IPS-18a (cell line): ENCODE data around the gene AVEN.
"Not testable (repeated sequence)": the region's sequence is repeated elsewhere in the genome, so short reads cannot be mapped to it uniquely, and the experiment has no call there.

Source experiments
- H3K27ac ChIP-seq: one replicate; pipeline ENCODE4 v1.5.1; 2013; ENCODE audit warnings: low read length
- H3K27me3 ChIP-seq: one replicate; pipeline ENCODE4 v1.6.1; 2013; ENCODE audit warnings: mild to moderate bottlenecking, low read length; ENCODE audit not compliant: control insufficient read depth, insufficient read depth
- H3K36me3 ChIP-seq: one replicate; pipeline ENCODE4 v1.6.1; 2013; ENCODE audit warnings: low read depth, low read length; ENCODE audit not compliant: control insufficient read depth
- H3K4me1 ChIP-seq: one replicate; pipeline ENCODE4 v1.6.1; 2013; ENCODE audit warnings: low read depth, low read length; ENCODE audit not compliant: control insufficient read depth
- H3K4me3 ChIP-seq: one replicate; pipeline ENCODE4 v1.5.1; 2013; ENCODE audit warnings: low read length
- H3K9ac ChIP-seq: one replicate; pipeline ENCODE4 v1.6.1; 2013; ENCODE audit warnings: mild to moderate bottlenecking, low read length, moderate library complexity
- H3K9me3 ChIP-seq: one replicate; pipeline ENCODE4 v1.6.1; 2013; ENCODE audit warnings: low read depth, low read length; ENCODE audit not compliant: control insufficient read depth

The AVEN gene

GRCh38 chr15:34011481-34011880 is 27.5 kb downstream of the AVEN start:
- no peak overlapping the region for H3K4me3 ChIP-seq
- no peaks in the 10 kb centered on the region for H3K27me3 ChIP-seq
- peaks cover 3% of the 10 kb centered on the region for H3K4me1 ChIP-seq
- no peak overlapping the region for H3K9ac ChIP-seq
- no peaks in the 10 kb centered on the region for H3K9me3 ChIP-seq
- no peak overlapping the region for H3K27ac ChIP-seq
- H3K36me3 ChIP-seq = no peaks in the 10 kb centered on the region

DNA sequence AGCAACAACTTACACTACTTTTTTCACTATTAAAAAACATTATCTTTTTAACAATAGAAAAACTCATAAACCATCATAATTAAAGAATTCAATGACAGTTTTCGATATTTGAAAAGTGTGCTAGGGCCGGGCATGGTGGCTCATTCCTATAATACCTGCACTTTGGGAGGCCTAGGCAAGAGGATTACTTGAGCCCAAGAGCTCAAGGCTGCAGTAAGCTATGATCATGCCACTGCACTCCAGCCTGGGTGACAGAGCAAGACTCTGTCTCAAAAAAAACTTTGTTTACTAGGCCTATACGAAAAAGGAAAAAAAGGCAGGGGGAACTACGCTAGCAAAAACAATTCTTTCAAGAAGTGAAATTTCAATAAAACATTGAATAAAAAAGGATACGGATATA is 28.1 kb downstream of the AVEN start:
- Histone ChIP-seq H3K36me3 (no peaks in the 10 kb centered on the region), H3K4me3 (no peak overlapping the region), H3K9ac (no peak overlapping the region), H3K27ac (no peak overlapping the region), H3K27me3 (no peaks in the 10 kb centered on the region), H3K9me3 (no peaks in the 10 kb centered on the region), H3K4me1 (no peaks in the 10 kb centered on the region)

GRCh38 chr15:34009656-34010055 is 29.3 kb downstream of the AVEN start:
- Histone ChIP-seq H3K4me1 (no peaks in the 10 kb centered on the region), H3K36me3 (no peaks in the 10 kb centered on the region), H3K9me3 (no peaks in the 10 kb centered on the region), H3K27ac (no peak overlapping the region), H3K27me3 (no peaks in the 10 kb centered on the region), H3K9ac (no peak overlapping the region), H3K4me3 (no peak overlapping the region)

GRCh38 chr15:34006381-34006780 is 32.6 kb downstream of the AVEN start:
- H3K9me3 ChIP-seq = no peaks in the 10 kb centered on the region
- no peak overlapping the region for H3K27ac ChIP-seq
- H3K4me3 ChIP-seq = no peak overlapping the region
- H3K4me1 ChIP-seq = no peaks in the 10 kb centered on the region
- H3K9ac ChIP-seq = no peak overlapping the region
- H3K27me3 ChIP-seq = no peaks in the 10 kb centered on the region
- no peaks in the 10 kb centered on the region for H3K36me3 ChIP-seq

- no peak overlapping the region for H3K27ac ChIP-seq
- H3K27me3 ChIP-seq = no peaks in the 10 kb centered on the region
- H3K36me3 ChIP-seq = no peaks in the 10 kb centered on the region
- H3K4me1 ChIP-seq = no peaks in the 10 kb centered on the region
- no peaks in the 10 kb centered on the region for H3K9me3 ChIP-seq
- H3K9ac ChIP-seq = no peak overlapping the region
- no peak overlapping the region for H3K4me3 ChIP-seq
These were observed 37.5 kb downstream of the AVEN start for GRCh38 chr15:34001536-34001935.

GRCh38 chr15:33995666-33996065 is 43.3 kb downstream of the AVEN start:
- not testable (repeated sequence) for H3K9me3 ChIP-seq, H3K36me3 ChIP-seq, H3K9ac ChIP-seq, H3K27ac ChIP-seq, H3K4me3 ChIP-seq, H3K4me1 ChIP-seq, H3K27me3 ChIP-seq

- Histone ChIP-seq H3K27ac (no peak overlapping the region), H3K9ac (no peak overlapping the region)
These were observed 44.9 kb downstream of the AVEN start for GRCh38 chr15:33994005-33994615.

DNA sequence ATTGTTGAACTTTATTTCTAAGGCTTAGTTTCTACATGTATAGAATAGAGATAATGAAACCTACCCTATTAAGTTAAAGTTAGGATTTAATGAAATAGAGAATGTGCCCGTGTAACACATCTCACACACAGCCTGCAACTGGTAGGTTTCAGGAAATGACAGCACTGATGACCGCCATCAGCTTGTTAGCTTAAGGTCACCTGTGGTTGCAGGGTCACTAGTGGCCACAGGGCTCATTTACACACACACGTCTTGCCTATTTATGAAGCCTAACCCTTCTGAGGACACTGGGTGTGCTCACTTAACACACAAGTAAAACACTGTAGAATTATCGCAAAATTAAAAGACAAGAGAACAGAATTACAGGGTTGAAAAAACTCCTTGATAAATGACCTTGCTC is 50.6 kb downstream of the AVEN start:
- Histone ChIP-seq H3K9me3 (no peaks in the 10 kb centered on the region), H3K9ac (no peak overlapping the region), H3K27ac (no peak overlapping the region), H3K27me3 (no peaks in the 10 kb centered on the region), H3K4me3 (no peak overlapping the region), H3K36me3 (no peaks in the 10 kb centered on the region), H3K4me1 (peaks cover 7% of the 10 kb centered on the region)

More at GRCh38 chr15:33994005-33994615, 44.9 kb downstream of the AVEN start:
- H3K36me3 ChIP-seq = no peaks in the 10 kb centered on the region
- no peaks in the 10 kb centered on the region for H3K27me3 ChIP-seq
- peaks cover 4% of the 10 kb centered on the region for H3K9me3 ChIP-seq
- no peak overlapping the region for H3K4me3 ChIP-seq
- H3K4me1 ChIP-seq = no peaks in the 10 kb centered on the region

GRCh38 chr15:33987444-33987843 is 51.6 kb downstream of the AVEN start:
- Histone ChIP-seq H3K27ac (no peak overlapping the region), H3K9ac (no peak overlapping the region), H3K36me3 (no peaks in the 10 kb centered on the region), H3K4me1 (peaks cover 7% of the 10 kb centered on the region), H3K27me3 (no peaks in the 10 kb centered on the region), H3K9me3 (no peaks in the 10 kb centered on the region), H3K4me3 (no peak overlapping the region)

GRCh38 chr15:33985751-33986150 is 53.3 kb downstream of the AVEN start:
- Histone ChIP-seq H3K4me3 (no peak overlapping the region), H3K9ac (no peak overlapping the region), H3K27me3 (no peaks in the 10 kb centered on the region), H3K4me1 (peaks cover 7% of the 10 kb centered on the region), H3K36me3 (no peaks in the 10 kb centered on the region), H3K27ac (no peak overlapping the region), H3K9me3 (no peaks in the 10 kb centered on the region)

DNA sequence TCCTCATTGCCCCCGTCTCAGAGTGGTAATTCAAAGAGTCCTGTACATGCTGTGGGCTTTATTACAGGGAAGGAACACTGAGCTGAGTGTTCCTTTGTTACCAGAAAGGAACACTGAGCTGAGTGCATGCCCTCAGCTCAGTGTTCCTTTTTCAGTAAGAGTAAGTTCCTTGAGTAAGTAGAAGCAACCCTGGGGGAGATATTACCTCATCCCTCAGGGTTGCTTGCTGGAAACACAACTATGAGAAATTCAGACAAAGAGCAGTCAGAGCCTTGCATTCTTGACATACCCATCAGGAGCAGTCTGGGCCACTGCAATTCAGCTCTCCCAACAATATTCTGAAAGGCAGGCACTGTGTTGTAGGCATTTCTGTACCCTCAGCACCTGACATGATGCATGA is 53.7 kb downstream of the AVEN start:
- H3K27me3 ChIP-seq = no peaks in the 10 kb centered on the region
- no peak overlapping the region for H3K9ac ChIP-seq
- no peaks in the 10 kb centered on the region for H3K9me3 ChIP-seq
- no peak overlapping the region for H3K27ac ChIP-seq
- H3K36me3 ChIP-seq = no peaks in the 10 kb centered on the region
- H3K4me3 ChIP-seq = no peak overlapping the region
- peaks cover 7% of the 10 kb centered on the region for H3K4me1 ChIP-seq

GRCh38 chr15:33982516-33982915 is 56.5 kb downstream of the AVEN start:
- Histone ChIP-seq H3K36me3 (no peaks in the 10 kb centered on the region), H3K27ac (no peak overlapping the region), H3K9me3 (no peaks in the 10 kb centered on the region)

More at GRCh38 chr15:33982516-33982915, 56.5 kb downstream of the AVEN start:
- peaks cover 7% of the 10 kb centered on the region for H3K4me1 ChIP-seq
- H3K9ac ChIP-seq = no peak overlapping the region
- H3K27me3 ChIP-seq = no peaks in the 10 kb centered on the region
- H3K4me3 ChIP-seq = no peak overlapping the region
